ENCODE data around the gene DACT2. TPM values are rescaled to one million over a fixed set of nuclear protein-coding genes. Genes with fewer than 3 reads are reported as not detected.
A peak's percentile ranks its signal among the peaks of the same experiment; 100 is the strongest.

The DACT2 gene
- total RNA-seq, 1 donor from 2014 or later = 17.4 TPM

DNA sequence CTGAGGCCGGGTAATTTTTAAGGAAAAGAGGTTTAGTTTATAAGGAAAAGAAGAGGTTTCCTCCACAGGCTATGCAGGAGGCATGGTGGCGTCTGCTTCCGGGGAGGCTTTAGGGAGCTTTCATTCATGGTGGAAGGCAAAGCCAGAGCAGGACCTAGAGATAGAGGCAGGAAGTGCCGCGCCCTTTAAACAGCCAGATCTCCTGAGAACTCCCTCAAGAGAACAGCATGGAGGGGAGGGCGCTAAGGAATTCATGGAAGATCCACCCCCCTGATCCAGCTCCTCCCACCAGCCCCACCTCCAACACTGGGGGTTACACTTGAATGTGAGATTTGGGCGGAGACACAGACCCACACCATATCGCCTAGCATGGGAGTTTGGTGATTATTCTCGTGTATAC lies 13.9 kb upstream of the DACT2 start:
- TF ChIP-seq, protein P1, sequence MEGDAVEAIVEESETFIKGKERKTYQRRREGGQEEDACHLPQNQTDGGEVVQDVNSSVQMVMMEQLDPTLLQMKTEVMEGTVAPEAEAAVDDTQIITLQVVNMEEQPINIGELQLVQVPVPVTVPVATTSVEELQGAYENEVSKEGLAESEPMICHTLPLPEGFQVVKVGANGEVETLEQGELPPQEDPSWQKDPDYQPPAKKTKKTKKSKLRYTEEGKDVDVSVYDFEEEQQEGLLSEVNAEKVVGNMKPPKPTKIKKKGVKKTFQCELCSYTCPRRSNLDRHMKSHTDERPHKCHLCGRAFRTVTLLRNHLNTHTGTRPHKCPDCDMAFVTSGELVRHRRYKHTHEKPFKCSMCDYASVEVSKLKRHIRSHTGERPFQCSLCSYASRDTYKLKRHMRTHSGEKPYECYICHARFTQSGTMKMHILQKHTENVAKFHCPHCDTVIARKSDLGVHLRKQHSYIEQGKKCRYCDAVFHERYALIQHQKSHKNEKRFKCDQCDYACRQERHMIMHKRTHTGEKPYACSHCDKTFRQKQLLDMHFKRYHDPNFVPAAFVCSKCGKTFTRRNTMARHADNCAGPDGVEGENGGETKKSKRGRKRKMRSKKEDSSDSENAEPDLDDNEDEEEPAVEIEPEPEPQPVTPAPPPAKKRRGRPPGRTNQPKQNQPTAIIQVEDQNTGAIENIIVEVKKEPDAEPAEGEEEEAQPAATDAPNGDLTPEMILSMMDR (conservative IDR thresholded peaks at IDR 0.05) = no peak
- Mint-ChIP-seq H3K9me3 (no peaks in the 10 kb centered on the region), H3K4me3 (no peak overlapping the region), H3K4me1 (ENCODE audit: unreplicated experiment) (peaks cover 15% of the 10 kb centered on the region), H3K27ac (no peak overlapping the region), H3K36me3 (no peaks in the 10 kb centered on the region), H3K27me3 (peaks cover 9% of the 10 kb centered on the region)
- no peak for DNase-seq (ENCODE audit: extremely low spot score, unreplicated experiment)

DNA sequence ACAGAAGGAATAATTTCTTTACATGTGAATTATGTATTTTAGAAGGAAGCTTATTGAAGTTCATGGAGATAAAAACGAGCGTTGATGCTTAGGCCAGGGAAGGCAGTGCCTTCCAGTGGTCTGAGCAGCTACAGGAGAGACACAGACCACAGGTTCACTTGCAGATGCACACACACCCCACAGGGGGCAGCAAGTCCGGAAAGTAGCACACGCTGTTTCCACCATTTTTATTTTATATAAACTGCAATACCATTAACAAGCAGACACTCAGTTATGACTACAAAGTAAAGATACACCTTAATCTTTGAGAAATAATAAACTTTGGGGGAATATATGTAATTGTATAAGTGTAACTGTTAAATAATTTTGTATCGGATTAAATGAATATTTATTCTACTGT lies 13.5 kb upstream of the DACT2 start:
- H3K4me3 Mint-ChIP-seq = no peak overlapping the region
- TF ChIP-seq, protein P1 (conservative IDR thresholded peaks at IDR 0.05) = peak; percentile 76
- H3K9me3 Mint-ChIP-seq = no peaks in the 10 kb centered on the region
- H3K36me3 Mint-ChIP-seq = no peaks in the 10 kb centered on the region
- H3K27me3 Mint-ChIP-seq = peaks cover 9% of the 10 kb centered on the region
- H3K27ac Mint-ChIP-seq = no peak overlapping the region
- H3K4me1 Mint-ChIP-seq (ENCODE audit: unreplicated experiment) = peaks cover 16% of the 10 kb centered on the region
- no peak for DNase-seq (ENCODE audit: extremely low spot score, unreplicated experiment)

DNA sequence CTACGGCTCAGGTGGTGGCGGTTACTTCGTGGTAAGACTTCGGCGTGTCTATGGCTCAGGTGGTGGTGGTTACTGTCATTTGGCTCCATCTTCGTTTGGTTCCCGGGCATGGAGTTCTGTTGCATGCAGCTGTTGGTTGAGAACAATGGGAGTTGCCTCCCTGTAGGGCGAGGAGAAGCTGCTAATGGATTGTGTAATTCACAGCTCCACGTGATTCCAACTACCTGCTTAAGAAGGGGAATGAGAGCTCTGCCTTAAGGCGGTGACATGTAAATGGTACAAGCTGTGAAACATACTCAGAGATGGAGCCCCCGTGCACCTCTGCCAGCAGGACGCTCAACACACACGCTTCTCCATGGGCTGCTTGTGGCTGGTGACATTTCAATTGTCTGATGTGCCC lies 12.4 kb upstream of the DACT2 start:
- Mint-ChIP-seq H3K27ac (no peak overlapping the region), H3K4me3 (no peak overlapping the region), H3K36me3 (no peaks in the 10 kb centered on the region), H3K4me1 (ENCODE audit: unreplicated experiment) (peaks cover 22% of the 10 kb centered on the region), H3K9me3 (no peaks in the 10 kb centered on the region), H3K27me3 (peaks cover 9% of the 10 kb centered on the region)
- no peak for DNase-seq (ENCODE audit: extremely low spot score, unreplicated experiment)
- TF ChIP-seq, protein P1 (conservative IDR thresholded peaks at IDR 0.05) = no peak

DNA sequence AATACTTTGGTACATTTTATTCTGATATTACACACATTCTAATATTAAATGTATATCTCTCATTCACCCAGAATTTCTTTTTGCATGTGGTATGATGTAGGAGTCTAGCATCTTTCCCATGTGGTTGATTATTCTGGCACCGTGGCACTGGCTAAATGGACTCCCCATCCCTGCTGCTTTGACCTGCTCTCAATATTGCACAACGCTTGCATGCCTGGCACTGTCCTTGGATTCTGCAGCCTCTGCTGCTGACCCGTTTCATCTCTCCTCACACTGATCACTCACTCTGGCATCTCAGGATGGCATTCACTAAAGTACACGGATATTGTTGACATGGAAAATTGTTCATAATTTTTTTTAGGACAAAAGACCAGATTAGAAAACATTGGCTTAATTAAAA lies 11.5 kb upstream of the DACT2 start:
- Mint-ChIP-seq H3K4me1 (ENCODE audit: unreplicated experiment) (peaks cover 30% of the 10 kb centered on the region), H3K9me3 (no peaks in the 10 kb centered on the region), H3K36me3 (no peaks in the 10 kb centered on the region), H3K27me3 (peaks cover 9% of the 10 kb centered on the region), H3K27ac (no peak overlapping the region), H3K4me3 (no peak overlapping the region)
- TF ChIP-seq, protein P1 (conservative IDR thresholded peaks at IDR 0.05) = no peak
- DNase-seq (ENCODE audit: extremely low spot score, unreplicated experiment) = no peak

DNA sequence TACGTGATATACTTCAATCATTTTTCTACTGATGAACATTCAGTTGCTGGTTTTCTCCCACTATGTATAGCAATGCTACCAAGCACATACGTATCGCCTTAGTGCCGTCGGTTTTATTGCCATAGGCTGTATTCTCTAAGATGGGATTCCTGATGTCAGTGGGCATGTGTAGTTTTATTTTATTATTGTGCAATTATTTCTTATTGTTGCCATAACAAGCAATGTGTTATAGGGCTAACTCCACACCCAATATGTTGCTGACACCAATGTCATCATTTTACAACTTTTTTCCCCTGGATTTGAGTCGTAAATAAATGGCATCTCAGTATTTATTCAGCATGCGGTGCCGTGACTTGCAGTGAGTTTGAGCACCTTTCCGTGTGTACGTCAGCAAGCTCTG lies 10.8 kb upstream of the DACT2 start:
- DNase-seq (ENCODE audit: extremely low spot score, unreplicated experiment) = no peak
- H3K9me3 Mint-ChIP-seq = no peaks in the 10 kb centered on the region
- peaks cover 35% of the 10 kb centered on the region for H3K4me1 Mint-ChIP-seq (ENCODE audit: unreplicated experiment)
- no peak overlapping the region for H3K4me3 Mint-ChIP-seq
- no peaks in the 10 kb centered on the region for H3K36me3 Mint-ChIP-seq
- peaks cover 9% of the 10 kb centered on the region for H3K27me3 Mint-ChIP-seq
- no peak overlapping the region for H3K27ac Mint-ChIP-seq
- TF ChIP-seq, protein P1 (conservative IDR thresholded peaks at IDR 0.05) = no peak

DNA sequence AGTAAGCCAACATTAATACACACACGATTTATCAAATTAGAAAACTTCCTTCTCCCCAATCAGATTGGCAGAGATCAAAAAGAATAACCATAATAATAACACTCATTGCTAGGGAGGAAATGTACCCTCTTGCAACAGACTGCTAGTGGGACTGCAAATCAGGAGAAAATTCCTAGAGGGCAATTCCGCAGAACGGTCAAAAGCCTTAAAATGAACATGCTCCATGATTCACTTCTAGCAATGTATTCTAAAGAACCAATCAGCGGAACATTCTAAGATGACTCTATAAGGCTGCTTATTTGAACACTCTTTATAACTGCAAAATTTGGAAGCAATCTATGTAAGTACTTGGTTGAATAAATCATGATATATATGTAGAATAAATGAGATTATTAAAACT lies 8.5 kb upstream of the DACT2 start:
- peaks cover 35% of the 10 kb centered on the region for H3K4me1 Mint-ChIP-seq (ENCODE audit: unreplicated experiment)
- H3K27me3 Mint-ChIP-seq = peaks cover 9% of the 10 kb centered on the region
- H3K4me3 Mint-ChIP-seq = no peak overlapping the region
- DNase-seq (ENCODE audit: extremely low spot score, unreplicated experiment) = no peak
- no peaks in the 10 kb centered on the region for H3K36me3 Mint-ChIP-seq
- H3K9me3 Mint-ChIP-seq = no peaks in the 10 kb centered on the region
- no peak overlapping the region for H3K27ac Mint-ChIP-seq
- TF ChIP-seq, protein P1 (conservative IDR thresholded peaks at IDR 0.05) = no peak

All from type B pancreatic cell (in vitro differentiated cells).